Measurements from ENCODE around the gene BLMH. TPM values are rescaled to one million over a fixed set of nuclear protein-coding genes. Genes with fewer than 3 reads are reported as not detected.

BLMH gene
- total RNA-seq, 1 donor from 2014 or later: 60.9 TPM

- no peak for TF ChIP-seq CTCF (IDR thresholded peaks at IDR 0.05; ENCODE audit: unreplicated experiment)
- peaks cover 2% of the 10 kb centered on the region for H3K27me3 Mint-ChIP-seq
- H3K9me3 Mint-ChIP-seq (ENCODE audit: low read depth): no peaks in the 10 kb centered on the region
- no peak for DNase-seq (ENCODE audit: low spot score, unreplicated experiment)
- H3K4me3 Mint-ChIP-seq (ENCODE audit: low read depth): no peak overlapping the region
- H3K27ac Mint-ChIP-seq: no peak overlapping the region
- H3K4me1 Mint-ChIP-seq (ENCODE audit: low read depth): no peaks in the 10 kb centered on the region
- H3K36me3 Mint-ChIP-seq (ENCODE audit: insufficient read depth): no peaks in the 10 kb centered on the region
Measured at GRCh38 chr17:30309591-30309990, 17.8 kb upstream of the BLMH start.

- Mint-ChIP-seq H3K4me1 (ENCODE audit: low read depth) (no peaks in the 10 kb centered on the region), H3K27ac (no peak overlapping the region), H3K4me3 (ENCODE audit: low read depth) (no peak overlapping the region), H3K9me3 (ENCODE audit: low read depth) (no peaks in the 10 kb centered on the region), H3K27me3 (peaks cover 2% of the 10 kb centered on the region), H3K36me3 (ENCODE audit: insufficient read depth) (no peaks in the 10 kb centered on the region)
- DNase-seq (ENCODE audit: low spot score, unreplicated experiment): no peak
- no peak for TF ChIP-seq CTCF (IDR thresholded peaks at IDR 0.05; ENCODE audit: unreplicated experiment)
Measured at GRCh38 chr17:30308406-30308805, 16.7 kb upstream of the BLMH start.

GRCh38 chr17:30304778-30305177 lies 13.0 kb upstream of the BLMH start:
- Mint-ChIP-seq H3K9me3 (ENCODE audit: low read depth) (peaks cover 4% of the 10 kb centered on the region), H3K27ac (no peak overlapping the region), H3K4me1 (ENCODE audit: low read depth) (no peaks in the 10 kb centered on the region), H3K4me3 (ENCODE audit: low read depth) (no peak overlapping the region), H3K36me3 (ENCODE audit: insufficient read depth) (no peaks in the 10 kb centered on the region), H3K27me3 (peaks cover 2% of the 10 kb centered on the region)
- no peak for DNase-seq (ENCODE audit: low spot score, unreplicated experiment)
- no peak for TF ChIP-seq CTCF (IDR thresholded peaks at IDR 0.05; ENCODE audit: unreplicated experiment)

GRCh38 chr17:30302241-30302640 lies 10.5 kb upstream of the BLMH start:
- H3K9me3 Mint-ChIP-seq (ENCODE audit: low read depth): peaks cover 4% of the 10 kb centered on the region
- H3K4me1 Mint-ChIP-seq (ENCODE audit: low read depth): no peaks in the 10 kb centered on the region
- peaks cover 5% of the 10 kb centered on the region for H3K27me3 Mint-ChIP-seq
- no peaks in the 10 kb centered on the region for H3K36me3 Mint-ChIP-seq (ENCODE audit: insufficient read depth)
- H3K27ac Mint-ChIP-seq: no peak overlapping the region
- no peak for TF ChIP-seq CTCF (IDR thresholded peaks at IDR 0.05; ENCODE audit: unreplicated experiment)
- no peak overlapping the region for H3K4me3 Mint-ChIP-seq (ENCODE audit: low read depth)
- DNase-seq (ENCODE audit: low spot score, unreplicated experiment): no peak

- no peak for DNase-seq (ENCODE audit: low spot score, unreplicated experiment)
- no peaks in the 10 kb centered on the region for H3K4me1 Mint-ChIP-seq (ENCODE audit: low read depth)
- no peak overlapping the region for H3K4me3 Mint-ChIP-seq (ENCODE audit: low read depth)
- H3K27ac Mint-ChIP-seq: no peak overlapping the region
- no peaks in the 10 kb centered on the region for H3K36me3 Mint-ChIP-seq (ENCODE audit: insufficient read depth)
- H3K9me3 Mint-ChIP-seq (ENCODE audit: low read depth): peaks cover 4% of the 10 kb centered on the region
- no peak for TF ChIP-seq CTCF (IDR thresholded peaks at IDR 0.05; ENCODE audit: unreplicated experiment)
- H3K27me3 Mint-ChIP-seq: peaks cover 7% of the 10 kb centered on the region
Measured at GRCh38 chr17:30300818-30301217, 9.1 kb upstream of the BLMH start.

All from progenitor cell of endocrine pancreas (in vitro differentiated cells).